GM12892 (cell line): ENCODE results near the gene NIBAN1.

ENCODE experiments used
- POLR2A ChIP-seq: IDR thresholded peaks from 2 replicates; pipeline ENCODE4 v1.6.1; 2011; ENCODE audit warnings: low read depth, low read length, control low read depth
- POLR2AphosphoS5 ChIP-seq: IDR thresholded peaks from 2 replicates; pipeline ENCODE4 v1.6.1; 2011; ENCODE audit warnings: low read depth, low read length, control low read depth
- TAF1 ChIP-seq: IDR thresholded peaks from 2 replicates; pipeline ENCODE4 v1.6.1; 2011; ENCODE audit warnings: low read depth, mild to moderate bottlenecking, control low read depth, low read length, borderline replicate concordance

DNA sequence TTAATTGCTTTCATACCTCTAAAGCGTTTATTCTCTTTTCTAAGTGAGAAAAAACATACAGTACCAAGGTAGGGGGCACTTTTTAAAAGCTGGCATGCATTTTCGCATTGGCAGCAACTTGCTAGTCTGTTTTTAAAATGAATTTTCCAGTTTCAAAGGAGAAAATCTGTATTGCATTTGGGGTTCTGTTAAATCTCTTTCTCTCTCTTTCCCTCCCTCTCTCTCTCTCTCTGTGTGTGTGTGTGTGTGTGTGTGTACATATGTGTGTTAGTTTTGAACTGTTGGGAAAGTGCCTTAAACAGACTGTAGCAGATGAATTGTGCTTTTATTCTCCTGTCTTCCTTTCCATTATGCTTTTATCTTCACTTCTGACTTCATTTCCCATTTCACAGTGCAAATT, 7.3 kb downstream of the NIBAN1 start:
- TF ChIP-seq POLR2AphosphoS5 (no peak), POLR2A (no peak), TAF1 (no peak)
